Limb (tissue), 2 donors: ENCODE data around the gene PIP5K1A.
"Not testable (repeated sequence)": the region's sequence is repeated elsewhere in the genome, so short reads cannot be mapped to it uniquely, and the experiment has no call there.

ENCODE experiments used
- DNase-seq, 2 donors: peaks; one replicate each; pipeline ENCODE4 v3.0.0-alpha.2; 2016; ENCODE audit errors: extremely low spot score in 2 of 2

The PIP5K1A gene

GRCh38 chr1:151189637-151190445, 8.5 kb upstream of the PIP5K1A start, which contains the start of gene VPS72:
TSS of gene VPS72 (minus strand) at chr1:151190197. CDS start at chr1:151190121, 76 bp downstream.
- peak; percentile 89 to 92 for DNase-seq

DNA sequence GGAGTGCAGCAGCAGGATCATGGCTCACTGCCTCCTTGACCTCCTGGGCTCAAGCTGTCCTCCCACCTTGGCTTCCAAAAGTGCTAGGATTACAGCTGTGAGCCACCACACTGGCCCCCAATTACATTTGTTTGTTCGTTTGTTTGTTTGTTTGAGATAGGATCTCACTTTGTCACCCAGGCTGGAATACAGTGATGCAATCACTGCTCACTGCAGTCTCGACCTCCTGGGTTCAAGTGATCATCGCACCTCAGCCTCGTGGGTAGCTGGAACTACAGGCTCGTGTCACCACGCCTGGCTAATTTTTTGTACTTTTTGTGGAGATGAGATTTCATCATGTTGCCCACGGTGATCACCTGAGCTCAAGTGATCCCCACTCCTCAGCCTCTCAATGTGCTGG, 6.3 kb upstream of the PIP5K1A start:
- DNase-seq, result no peak

- DNase-seq, result no peak
Measured at GRCh38 chr1:151193304-151193703, 5.0 kb upstream of the PIP5K1A start.

DNA sequence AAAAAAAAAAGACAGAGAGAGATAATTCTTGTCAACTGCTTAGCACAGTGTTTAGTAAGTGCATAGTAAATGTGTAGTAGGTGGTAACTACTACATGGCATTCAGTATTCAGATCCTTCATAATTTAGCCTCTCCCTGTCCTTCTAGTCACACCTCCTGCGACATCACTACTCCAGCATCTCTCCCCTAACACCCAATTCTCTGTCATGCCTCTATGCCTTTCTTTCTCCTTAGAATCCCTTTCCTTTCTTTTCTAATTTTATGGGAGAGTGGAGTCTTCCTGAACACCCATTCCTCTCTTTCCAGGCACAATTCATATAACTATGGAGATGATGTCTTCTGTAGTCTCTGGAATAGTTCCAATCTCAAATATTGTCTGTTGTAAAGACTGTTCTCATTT, 4.5 kb upstream of the PIP5K1A start:
- DNase-seq, result no peak

- not testable (repeated sequence) for DNase-seq
Measured at GRCh38 chr1:151194894-151195594, 3.3 kb upstream of the PIP5K1A start.

DNA sequence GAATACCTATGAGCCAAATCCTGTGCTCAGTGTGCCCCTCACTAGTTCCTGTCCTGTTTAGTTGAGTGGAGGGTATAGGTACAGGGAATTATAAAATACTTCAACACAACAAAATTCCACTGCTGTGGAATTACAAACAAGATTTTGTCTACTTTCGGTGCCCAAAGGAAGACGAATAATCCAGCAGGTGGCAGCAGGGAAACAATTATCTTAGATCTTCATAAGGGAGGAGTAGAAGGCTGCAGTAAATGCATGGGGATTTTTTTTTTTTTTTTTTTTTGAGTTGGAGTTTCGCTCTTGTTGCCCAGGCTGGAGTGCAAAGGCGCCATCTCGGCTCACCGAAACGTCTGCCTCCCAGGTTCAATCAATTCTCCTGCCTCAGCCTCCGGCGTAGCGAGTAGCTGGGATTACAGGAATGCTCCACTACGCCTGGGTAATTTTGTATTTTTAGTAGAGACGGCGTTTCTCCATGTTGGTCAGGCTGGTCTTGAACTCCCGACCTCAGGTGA, 2.0 kb upstream of the PIP5K1A start:
- peak; percentile 51 to 70 for DNase-seq

- no peak for DNase-seq
Measured at GRCh38 chr1:151197863-151198253, 494 bp upstream of the PIP5K1A start.

DNA sequence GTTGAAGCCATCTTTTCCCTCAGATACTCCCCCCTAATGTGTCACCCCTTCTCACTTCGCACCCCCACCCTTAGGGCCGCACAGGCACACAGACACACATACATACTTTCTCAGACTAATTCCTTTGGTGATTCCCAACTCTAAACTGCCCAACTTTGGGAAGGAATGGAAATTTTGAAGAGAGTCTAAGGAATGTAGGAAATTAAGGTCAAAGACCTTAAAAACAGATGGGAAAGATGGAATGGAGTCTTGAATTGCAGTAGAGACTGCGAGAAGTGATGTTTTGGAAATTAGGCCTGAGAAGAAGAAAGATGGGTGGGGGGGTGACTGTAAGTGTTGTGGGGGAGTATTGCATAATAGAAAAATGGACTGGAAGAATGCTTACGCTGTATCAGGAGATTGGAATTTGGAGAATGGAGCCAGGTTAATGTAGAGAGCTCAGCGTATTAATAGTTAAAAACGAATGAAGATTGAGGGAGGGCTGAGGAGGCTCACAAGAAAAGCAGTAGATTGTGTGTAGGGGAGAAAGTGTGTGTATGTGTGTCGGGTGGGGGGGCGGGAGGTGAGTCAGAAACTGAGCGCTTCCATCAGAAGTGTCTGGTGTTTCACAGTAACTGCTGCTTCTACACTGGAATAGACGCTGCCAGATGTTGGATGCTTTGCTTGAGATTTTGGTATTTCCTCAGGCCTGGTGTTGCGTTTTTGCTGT, 1.7 kb downstream of the PIP5K1A start:
- DNase-seq, result peak in 1 of 2 donors; percentile 34

DNA sequence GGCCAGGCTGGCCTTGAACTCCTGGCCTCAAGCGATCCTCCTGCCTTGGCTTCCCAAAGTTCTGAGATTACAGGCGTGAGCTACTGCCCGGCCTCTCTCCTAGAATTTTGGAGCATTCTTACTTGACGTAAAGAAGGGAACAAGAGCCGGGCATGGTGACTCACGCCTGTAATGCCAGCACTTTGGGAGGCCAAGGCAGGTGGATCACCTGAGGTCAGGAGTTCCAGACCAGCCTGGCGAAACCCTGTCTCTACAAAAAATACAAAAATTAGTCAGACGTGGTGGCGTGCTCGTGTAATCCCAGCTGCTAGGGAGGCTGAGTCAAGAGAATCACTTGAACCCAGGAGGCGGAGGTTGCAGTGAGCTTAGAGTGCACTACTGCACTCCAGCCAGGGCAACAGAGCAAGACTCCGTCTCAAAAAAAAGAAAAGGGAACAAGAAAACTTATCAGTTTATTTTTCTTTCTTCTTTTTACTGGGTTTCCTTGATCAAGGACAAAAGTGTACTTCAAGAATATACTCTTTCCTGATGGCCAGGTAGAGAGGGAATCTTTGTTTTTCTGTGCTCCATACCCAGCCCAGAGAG, 7.1 kb downstream of the PIP5K1A start:
- DNase-seq, result not testable (repeated sequence)

DNA sequence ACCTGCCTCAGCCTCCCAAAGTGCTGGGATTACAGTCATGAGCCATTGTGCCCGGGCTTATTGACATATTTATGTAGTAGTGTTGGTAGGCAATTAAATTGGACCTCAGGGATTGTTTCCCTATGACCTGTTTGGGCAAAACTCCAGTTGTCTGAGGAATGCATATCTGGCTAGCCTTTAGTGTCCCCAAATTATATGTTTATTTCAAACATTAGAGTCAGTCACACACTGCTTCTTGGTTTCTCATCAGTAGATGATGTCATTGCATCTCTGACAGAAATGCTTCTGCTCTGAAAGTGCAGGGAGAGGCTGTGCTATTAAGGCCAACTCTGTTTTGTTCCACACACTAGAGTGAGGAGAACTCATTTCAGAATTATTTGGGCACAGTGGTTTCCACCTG, 12.5 kb downstream of the PIP5K1A start:
- DNase-seq, result no peak

GRCh38 chr1:151211972-151212705, 13.8 kb downstream of the PIP5K1A start:
- no peak for DNase-seq

GRCh38 chr1:151213560-151213959, 15.2 kb downstream of the PIP5K1A start:
- no peak for DNase-seq

GRCh38 chr1:151221616-151222015, 23.3 kb downstream of the PIP5K1A start:
- no peak for DNase-seq

DNA sequence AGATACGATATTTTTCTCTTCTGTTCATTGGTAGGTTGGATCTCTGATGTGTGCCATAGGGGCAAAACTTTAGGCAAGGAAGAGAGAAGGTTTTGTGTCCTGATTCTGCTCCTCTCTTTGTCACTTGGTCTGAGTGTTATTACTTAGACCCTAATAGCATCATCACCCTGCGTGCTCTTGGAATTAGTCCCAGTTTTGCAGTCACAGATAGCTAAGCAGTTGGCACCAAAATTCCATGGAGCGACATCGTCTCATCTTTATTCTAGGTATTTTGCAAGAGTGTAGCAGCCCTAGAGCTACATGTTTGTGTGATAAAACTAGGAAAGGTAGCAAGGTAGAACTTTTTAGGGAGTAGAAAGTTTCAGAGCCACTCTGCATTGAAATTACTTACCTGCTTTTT, 23.8 kb downstream of the PIP5K1A start:
- no peak for DNase-seq

DNA sequence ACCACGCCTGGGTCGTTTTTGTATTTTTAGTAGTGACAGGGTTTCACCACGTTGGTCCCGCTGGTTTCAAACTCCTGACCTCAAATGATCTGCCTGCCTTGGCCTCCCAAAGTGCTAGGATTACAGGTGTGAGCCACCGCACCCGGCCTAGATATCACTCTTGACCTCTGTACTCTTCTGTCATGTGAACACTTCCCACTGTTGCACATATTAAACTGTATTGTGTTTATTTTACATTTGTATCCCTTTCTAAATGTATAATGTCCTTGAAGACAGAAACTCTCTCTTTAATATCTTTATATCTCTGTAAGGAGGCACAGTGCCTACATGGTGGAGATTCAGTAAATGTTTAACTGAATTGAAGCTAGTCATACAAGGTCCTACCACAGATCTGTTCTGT, 36.9 kb downstream of the PIP5K1A start:
- no peak for DNase-seq

DNA sequence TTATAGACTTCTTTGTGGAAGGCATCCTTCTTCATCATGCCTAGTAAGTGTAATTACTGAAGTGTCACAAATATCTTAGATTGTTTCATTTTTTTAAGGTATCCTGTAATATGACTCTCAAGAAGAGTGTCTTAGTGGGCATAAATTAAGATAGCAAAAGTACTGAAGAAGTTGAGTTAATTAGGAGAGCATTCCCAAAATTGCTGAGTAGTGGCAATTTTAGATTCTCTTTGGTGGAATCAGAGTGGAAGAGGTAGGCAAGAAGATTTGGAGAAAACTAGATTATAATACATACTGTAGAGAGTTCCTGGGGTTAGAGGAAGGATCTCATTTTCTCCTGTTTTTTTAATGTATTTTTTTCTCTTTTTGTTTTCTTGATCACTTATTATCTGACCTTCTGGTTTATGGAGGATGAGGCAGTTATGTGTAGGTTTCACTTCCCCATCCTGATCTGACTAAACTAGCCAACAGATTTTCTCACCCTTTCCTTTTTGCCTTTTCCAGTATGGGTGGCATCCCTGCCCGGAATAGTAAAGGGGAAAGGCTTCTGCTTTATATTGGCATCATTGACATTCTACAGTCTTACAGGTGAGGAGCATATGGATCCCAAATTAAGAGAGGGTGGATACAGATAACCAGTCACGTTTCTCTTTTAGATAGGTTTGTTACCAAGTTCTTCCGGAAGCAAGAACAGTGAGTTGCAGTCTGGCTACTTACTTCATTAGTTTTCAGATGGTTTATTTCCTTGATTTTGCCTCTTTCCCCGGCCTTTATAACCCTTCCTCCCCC, 39.5 kb downstream of the PIP5K1A start:
- no peak for DNase-seq

DNA sequence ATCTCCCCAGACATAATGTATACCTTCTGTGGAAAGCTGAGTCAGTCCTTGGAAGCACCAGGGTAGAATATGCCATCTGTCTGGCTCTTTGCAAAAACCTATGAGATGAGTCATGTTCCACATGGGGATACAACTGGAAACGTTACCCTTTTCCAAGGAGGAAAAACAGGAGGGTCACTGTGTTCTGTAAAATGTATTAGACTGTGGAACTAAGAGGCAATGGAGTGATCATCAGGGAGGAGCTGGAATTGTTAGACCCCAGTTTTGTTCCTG, 40.1 kb downstream of the PIP5K1A start:
- DNase-seq, result no peak

DNA sequence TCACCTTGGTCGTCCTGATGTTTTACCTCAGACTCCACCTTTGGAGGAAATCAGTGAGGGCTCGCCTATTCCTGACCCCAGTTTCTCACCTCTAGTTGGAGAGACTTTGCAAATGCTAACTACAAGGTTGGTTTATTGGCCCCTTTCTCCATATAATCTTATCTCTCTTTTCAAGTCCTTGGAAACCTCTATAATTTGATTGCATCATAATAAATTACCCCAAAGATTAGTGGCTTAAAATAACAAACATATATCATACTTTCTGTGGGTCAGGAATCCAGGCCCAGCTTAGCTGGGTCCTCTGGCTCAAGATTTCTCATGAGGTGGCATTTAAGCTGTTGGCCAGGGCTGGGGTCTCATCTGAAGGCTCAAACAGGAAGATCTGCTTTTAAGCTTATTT, 44.1 kb downstream of the PIP5K1A start:
- DNase-seq, result no peak

GRCh38 chr1:151243683-151244216, 45.4 kb downstream of the PIP5K1A start:
- no peak for DNase-seq

GRCh38 chr1:151246786-151247185, 48.4 kb downstream of the PIP5K1A start:
- DNase-seq, result no peak
